GM12892 (cell line): ENCODE measurements around the gene F2R.

Experiments
- POLR2A ChIP-seq: IDR thresholded peaks from 2 replicates; pipeline ENCODE4 v1.6.1; 2011; ENCODE audit warnings: low read depth, low read length, control low read depth
- TAF1 ChIP-seq: IDR thresholded peaks from 2 replicates; pipeline ENCODE4 v1.6.1; 2011; ENCODE audit warnings: low read depth, mild to moderate bottlenecking, control low read depth, low read length, borderline replicate concordance

GRCh38 chr5:76781775-76782174 is 65.8 kb downstream of the F2R start:
- TF ChIP-seq TAF1 (no peak), POLR2A (no peak)
